ENCODE data around the gene PSD2. TPM values are rescaled to one million over a fixed set of nuclear protein-coding genes. Genes with fewer than 3 reads are reported as not detected.

The PSD2 gene
- total and polyA plus RNA-seq, 2 of the 13 experiments (the other 11 are each of a cell fraction or from before 2014, with no cell fraction given), result 0.07 TPM; not detected in 1

DNA sequence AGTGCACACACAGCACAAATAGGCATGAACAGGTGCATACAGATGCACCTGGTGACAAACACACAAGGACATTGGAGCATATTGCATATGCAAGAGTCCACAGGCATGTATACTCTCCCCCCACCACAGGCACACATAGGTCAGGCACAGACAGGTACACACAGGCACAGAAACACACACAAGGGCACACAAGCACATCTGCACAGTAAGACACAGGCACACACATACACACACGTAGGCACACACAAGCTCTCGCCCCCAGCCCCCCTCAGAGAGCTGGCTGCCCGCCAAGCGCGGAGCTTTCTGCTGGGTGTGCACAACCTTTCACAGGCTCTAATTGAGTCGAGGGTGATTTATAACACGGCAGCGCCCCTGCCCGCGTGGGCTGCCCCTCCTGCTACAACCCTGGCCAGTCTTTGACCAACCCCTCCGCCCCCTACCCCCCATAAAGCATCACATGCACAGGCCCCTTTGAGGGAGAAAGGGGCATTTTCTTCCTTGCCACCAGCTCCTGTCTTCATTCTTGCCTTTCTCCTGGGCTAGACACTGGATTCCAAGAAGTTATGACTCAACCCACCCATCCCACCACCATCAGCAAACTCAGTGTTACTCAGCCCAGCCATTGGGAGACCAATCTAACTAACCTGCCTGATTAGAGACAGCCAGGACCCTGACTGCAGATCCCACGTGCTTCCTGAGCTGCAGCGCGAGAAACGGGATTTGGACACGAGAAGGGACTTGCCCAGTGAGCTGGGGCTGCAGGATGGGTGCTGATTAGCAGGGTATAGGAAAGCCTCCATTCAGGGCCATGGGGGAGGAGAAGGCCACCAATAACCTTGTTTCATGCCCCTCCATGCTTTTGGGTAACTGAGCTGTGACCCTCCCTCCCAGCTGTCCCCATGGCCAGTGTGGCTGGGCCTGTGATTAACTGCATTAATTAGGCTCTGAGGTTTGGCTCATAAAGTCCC, 42.8 kb upstream of the PSD2 start (continued):
- TF ChIP-seq ZNF180 (CRISPR knock-in tag; IDR thresholded peaks at IDR 0.05; ENCODE audit: borderline replicate concordance, low read depth) (no peak), ZNF782 (CRISPR knock-in tag; IDR thresholded peaks at IDR 0.05; ENCODE audit: borderline replicate concordance) (no peak), ZNF597 (CRISPR knock-in tag; IDR thresholded peaks at IDR 0.05) (no peak), NBN (conservative IDR thresholded peaks at IDR 0.05) (no peak), ZNF703 (CRISPR knock-in tag; IDR thresholded peaks at IDR 0.05; ENCODE audit: borderline replicate concordance) (no peak), FOXC1 (CRISPR knock-in tag; IDR thresholded peaks at IDR 0.05; ENCODE audit: borderline replicate concordance) (no peak), EEA1 (CRISPR knock-in tag; IDR thresholded peaks at IDR 0.05; ENCODE audit: borderline replicate concordance) (no peak), E2F2 (CRISPR knock-in tag; IDR thresholded peaks at IDR 0.05; ENCODE audit: borderline replicate concordance) (no peak)

Data from HepG2 (cell line).